ENCODE measurements around the gene SMIM24.

GRCh38 chr19:3521104-3521445 lies 40.8 kb upstream of the SMIM24 start:
- no peak for TF ChIP-seq CTCF (IDR thresholded peaks at IDR 0.05 in 4 of 5, conservative IDR thresholded peaks at IDR 0.05 in 1 of 5)
- no peak for TF ChIP-seq POLR2A (IDR thresholded peaks at IDR 0.05)

Data from gastrocnemius medialis (tissue), 4 donors.